Epithelial cell of proximal tubule (primary cell): ENCODE results near the gene ARFGEF2. TPM values are rescaled to one million over a fixed set of nuclear protein-coding genes. Genes with fewer than 3 reads are reported as not detected.

Source experiments
- DNase-seq: peaks from one replicate; pipeline ENCODE4 v3.0.0-alpha.2; 2011; ENCODE audit warnings: low read depth
- H3K4me3 ChIP-seq: 2 replicates; pipeline ENCODE4 v1.5.1; 2011; ENCODE audit warnings: low read depth, mild to moderate bottlenecking, low read length
- total RNA-seq: library from RNA; depleted of rRNA; stranded (reverse); fragments of >200 nt; gene quantifications from 2 replicates; pipeline ENCODE4 v1.2.3, GENCODE V29; 2015
- TF ChIP-seq, protein P1 (sequence below): conservative IDR thresholded peaks from 2 replicates; pipeline ENCODE4 v1.5.1; 2012; ENCODE audit warnings: low read depth, mild to moderate bottlenecking, low read length

Gene ARFGEF2
- total RNA-seq, 1 donor from 2014 or later = 20.5 TPM

DNA sequence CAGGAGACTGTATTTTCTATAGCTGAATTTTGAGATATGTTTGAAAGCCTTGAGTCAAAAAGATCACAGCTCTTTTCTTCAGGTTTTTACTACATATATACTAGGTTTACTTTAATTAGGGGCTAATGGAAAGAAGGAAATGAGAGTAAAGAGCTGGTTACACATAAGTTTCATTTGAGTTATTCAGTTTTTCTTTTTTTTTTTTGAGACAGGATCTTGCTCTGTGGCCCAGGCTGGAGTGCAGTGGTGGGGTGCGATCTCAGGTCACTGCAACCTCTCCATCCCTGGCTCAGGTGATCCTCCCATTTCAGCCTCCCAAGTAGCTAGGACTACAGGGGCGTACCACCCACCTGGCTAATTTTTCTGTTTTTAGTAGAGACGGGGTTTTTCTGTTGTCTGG is 4.8 kb downstream of the ARFGEF2 start:
- H3K4me3 ChIP-seq = no peak overlapping the region
- TF ChIP-seq, protein P1, sequence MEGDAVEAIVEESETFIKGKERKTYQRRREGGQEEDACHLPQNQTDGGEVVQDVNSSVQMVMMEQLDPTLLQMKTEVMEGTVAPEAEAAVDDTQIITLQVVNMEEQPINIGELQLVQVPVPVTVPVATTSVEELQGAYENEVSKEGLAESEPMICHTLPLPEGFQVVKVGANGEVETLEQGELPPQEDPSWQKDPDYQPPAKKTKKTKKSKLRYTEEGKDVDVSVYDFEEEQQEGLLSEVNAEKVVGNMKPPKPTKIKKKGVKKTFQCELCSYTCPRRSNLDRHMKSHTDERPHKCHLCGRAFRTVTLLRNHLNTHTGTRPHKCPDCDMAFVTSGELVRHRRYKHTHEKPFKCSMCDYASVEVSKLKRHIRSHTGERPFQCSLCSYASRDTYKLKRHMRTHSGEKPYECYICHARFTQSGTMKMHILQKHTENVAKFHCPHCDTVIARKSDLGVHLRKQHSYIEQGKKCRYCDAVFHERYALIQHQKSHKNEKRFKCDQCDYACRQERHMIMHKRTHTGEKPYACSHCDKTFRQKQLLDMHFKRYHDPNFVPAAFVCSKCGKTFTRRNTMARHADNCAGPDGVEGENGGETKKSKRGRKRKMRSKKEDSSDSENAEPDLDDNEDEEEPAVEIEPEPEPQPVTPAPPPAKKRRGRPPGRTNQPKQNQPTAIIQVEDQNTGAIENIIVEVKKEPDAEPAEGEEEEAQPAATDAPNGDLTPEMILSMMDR = no peak
- no peak for DNase-seq

DNA sequence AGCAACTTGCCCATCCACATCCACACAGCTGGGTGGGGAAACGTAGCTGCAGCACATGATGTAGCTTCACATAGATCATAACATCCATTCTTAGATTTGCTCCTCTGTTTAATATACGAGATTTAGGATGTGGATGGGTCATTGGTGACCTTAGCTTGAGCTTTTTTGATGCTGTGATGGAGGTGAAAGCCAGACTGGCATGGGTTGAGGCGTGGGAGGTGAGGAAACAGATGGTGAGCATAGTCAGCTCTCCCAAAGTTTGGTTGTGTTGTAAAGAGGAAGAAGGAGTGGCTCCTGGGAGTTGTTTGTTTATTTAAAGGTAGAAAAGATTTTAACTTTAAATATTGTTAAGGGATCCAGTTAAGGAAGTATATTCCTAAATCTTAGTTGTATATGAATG is 5.3 kb downstream of the ARFGEF2 start:
- no peak overlapping the region for H3K4me3 ChIP-seq
- DNase-seq = no peak
- TF ChIP-seq, protein P1 = no peak

DNA sequence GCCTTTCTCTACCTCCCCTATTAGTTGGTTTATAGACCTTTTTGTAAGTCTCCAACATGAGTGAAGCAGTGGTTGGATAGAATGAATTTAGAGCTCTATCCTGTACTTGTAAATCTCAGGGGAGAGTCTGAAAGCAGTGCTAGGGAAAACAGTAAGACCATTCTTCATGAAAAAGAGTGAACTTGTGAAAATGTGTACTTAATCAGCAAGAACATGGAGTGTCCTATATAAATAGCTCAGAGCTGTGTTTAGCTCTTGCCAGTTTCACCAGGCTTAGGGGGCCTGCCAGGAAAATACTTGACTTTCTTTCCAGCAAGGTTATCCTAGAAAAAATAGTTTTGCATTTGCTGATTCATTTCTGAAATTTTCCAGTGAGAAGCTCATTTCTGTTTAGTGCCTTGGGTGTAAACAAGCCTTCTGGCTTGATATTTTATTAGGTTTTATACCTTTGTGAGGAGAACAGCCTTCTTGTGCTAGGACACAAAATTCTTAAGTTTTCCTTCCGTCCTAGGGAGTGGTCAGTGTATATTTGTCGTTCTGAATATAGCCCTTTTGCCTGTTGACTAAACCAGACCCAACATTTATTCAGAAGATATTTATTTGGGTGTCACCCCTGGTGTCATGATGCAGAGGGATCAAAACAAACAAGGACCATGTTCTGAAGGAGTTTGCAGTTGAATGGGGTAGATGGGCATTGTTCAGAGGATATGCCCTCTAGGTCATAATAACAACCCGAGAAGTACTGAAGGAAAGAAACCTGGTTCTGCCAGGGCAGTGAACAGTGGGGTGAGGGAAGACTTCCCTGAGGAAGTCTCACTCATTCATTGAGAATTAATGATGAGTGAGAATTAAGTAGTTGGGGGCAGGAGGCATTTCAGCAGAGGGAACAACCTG is 7.6 kb downstream of the ARFGEF2 start:
- no peak for DNase-seq
- TF ChIP-seq, protein P1 = no peak
- no peak overlapping the region for H3K4me3 ChIP-seq

DNA sequence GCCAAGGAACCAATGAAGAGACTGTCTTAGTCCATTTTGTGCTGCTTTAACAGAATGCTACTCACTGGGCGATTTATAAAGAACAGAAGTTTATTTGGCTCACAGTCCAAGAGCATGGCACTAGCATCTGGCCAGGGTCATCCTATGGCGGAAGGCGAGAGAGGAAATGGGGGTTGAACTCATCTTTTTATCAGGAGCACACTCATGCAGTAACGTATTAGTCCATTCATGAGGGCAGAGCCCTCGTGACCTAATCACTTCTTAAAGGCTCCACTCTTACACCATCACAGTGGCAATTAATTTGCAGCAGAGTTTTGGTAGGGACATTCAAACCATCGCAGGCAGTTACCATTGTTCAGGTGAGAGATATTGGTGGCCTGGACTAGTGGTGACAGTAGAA is 8.5 kb downstream of the ARFGEF2 start:
- no peak for DNase-seq
- TF ChIP-seq, protein P1 = no peak
- no peak overlapping the region for H3K4me3 ChIP-seq

DNA sequence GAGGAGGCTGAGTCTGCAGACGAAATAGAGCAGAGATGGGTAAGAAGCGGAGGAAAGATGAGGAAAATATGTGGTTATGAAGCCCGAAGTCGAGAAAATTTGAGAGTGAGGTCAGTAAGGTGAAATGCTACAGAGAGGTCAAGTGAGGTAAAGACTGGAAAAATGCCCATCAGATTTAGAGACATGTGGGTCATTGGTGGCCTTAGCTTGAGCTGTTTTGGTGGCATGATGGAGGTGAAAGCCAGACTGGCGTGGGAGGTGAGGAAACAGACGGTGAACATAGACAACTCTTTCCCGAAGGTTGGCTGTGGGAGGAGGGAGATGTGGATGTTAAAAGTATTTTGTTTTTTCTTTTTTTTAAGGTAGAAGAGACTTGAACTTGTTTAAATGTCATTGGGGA is 9.4 kb downstream of the ARFGEF2 start:
- DNase-seq = no peak
- no peak overlapping the region for H3K4me3 ChIP-seq
- TF ChIP-seq, protein P1 = no peak

DNA sequence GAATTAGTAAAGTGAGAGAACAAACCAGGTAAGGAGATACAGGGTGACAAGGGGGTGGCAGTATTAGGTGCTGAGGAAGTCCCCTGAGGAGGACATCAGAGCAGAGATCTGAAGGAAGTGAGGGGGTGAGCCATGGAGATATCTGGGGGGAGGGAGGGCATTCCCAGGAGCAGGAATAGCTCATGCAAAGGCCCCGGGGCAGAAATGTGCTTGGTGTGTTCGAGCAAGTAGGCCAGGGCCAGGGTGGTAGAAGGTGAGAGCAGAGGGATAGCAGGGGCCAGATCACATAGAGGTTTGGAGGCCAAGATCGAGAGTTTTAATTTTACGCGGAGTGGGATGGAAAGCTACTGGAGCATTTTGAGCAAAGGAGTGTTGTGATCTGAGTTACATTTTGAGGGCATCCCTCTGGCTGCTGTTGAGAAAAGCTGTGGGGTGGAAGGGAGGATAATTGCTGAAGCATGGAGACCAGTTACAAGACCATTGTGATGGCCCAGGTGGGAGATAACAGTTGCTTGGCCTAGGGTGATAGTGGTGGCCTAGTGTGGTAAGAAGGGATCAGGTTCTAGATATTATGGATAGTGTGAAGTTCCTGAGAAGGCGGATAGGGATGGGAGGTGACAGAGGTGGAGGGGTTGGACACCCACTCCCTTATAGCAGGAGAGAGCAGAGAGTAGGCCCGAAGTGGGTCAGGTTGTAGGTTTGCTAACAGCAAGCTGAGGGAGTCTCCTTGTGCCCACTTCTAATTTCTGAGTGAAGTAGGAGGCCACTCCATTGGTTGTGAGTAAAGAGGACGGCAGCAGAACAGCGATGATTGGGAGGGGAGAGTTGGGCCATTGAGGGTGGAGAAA is 10.2 kb downstream of the ARFGEF2 start:
- TF ChIP-seq, protein P1 = no peak
- H3K4me3 ChIP-seq = no peak overlapping the region
- DNase-seq = no peak
